HepG2 (cell line): ENCODE measurements around the gene FUCA1. TPM values are rescaled to one million over a fixed set of nuclear protein-coding genes. Genes with fewer than 3 reads are reported as not detected.

Experiments
- CBX1 ChIP-seq: IDR thresholded peaks from one replicate; pipeline ENCODE4 v1.6.1; 2016; ENCODE audit warnings: antibody characterized with exemption, low read depth
- CCDC6 ChIP-seq: sonication (generic); formaldehyde crosslinking; IDR thresholded peaks from 2 replicates; pipeline ENCODE4 v1.8.1; 2022; ENCODE audit warnings: mild to moderate bottlenecking, missing genetic modification reagents, moderate library complexity
- CSRNP1 ChIP-seq: sonication (generic); formaldehyde crosslinking; IDR thresholded peaks from 2 replicates; pipeline ENCODE4 v1.8.1; 2023; ENCODE audit warnings: mild to moderate bottlenecking, missing genetic modification reagents
- HIVEP1 ChIP-seq: sonication (generic); formaldehyde crosslinking; IDR thresholded peaks from 2 replicates; pipeline ENCODE4 v1.4.0; 2020; ENCODE audit warnings: mild to moderate bottlenecking, missing genetic modification reagents
- HOXA7 ChIP-seq: sonication (generic); formaldehyde crosslinking; IDR thresholded peaks from 2 replicates; pipeline ENCODE4 v1.8.1; 2022; ENCODE audit warnings: mild to moderate bottlenecking, missing genetic modification reagents, moderate library complexity
- IRF1 ChIP-seq: sonication (generic); formaldehyde crosslinking; IDR thresholded peaks from 2 replicates; pipeline ENCODE4 v1.4.0; 2020; ENCODE audit warnings: low read depth, mild to moderate bottlenecking, missing genetic modification reagents
- MBNL3 ChIP-seq: fragments of 250-450 bp; sonication (Bioruptor Pico); conservative IDR thresholded peaks from 2 replicates; pipeline ENCODE4 v1.8.0; 2022; ENCODE audit warnings: mild to moderate bottlenecking, inconsistent platforms
- PCBP2 ChIP-seq: fragments of 200-400 bp; formaldehyde crosslinking; optimal IDR thresholded peaks from 2 replicates; pipeline ENCODE3; 2018; ENCODE audit warnings: low read length, low read depth; ENCODE audit not compliant: poor library complexity, severe bottlenecking
- RARG ChIP-seq: sonication (generic); formaldehyde crosslinking; IDR thresholded peaks from 2 replicates; pipeline ENCODE4 v1.4.0; 2020; ENCODE audit warnings: low read depth, mild to moderate bottlenecking, missing genetic modification reagents
- REL ChIP-seq: sonication (generic); formaldehyde crosslinking; conservative IDR thresholded peaks from 2 replicates; pipeline ENCODE4 v1.8.0; 2022; ENCODE audit warnings: mild to moderate bottlenecking, missing genetic modification reagents, moderate library complexity
- WIZ ChIP-seq: sonication (generic); formaldehyde crosslinking; IDR thresholded peaks from 2 replicates; pipeline ENCODE4 v1.5.1; 2020; ENCODE audit warnings: mild to moderate bottlenecking, missing genetic modification reagents
- ZNF180 ChIP-seq: sonication (generic); formaldehyde crosslinking; IDR thresholded peaks from 2 replicates; pipeline ENCODE4 v1.4.0; 2020; ENCODE audit warnings: low read depth, missing genetic modification reagents, borderline replicate concordance
- ZNF225 ChIP-seq: sonication (generic); formaldehyde crosslinking; IDR thresholded peaks from 2 replicates; pipeline ENCODE4 v1.4.0; 2020; ENCODE audit warnings: mild to moderate bottlenecking, missing genetic modification reagents
- ZNF292 ChIP-seq: sonication (generic); formaldehyde crosslinking; IDR thresholded peaks from 2 replicates; pipeline ENCODE4 v1.8.1; 2022; ENCODE audit warnings: mild to moderate bottlenecking, low read depth, missing genetic modification reagents, borderline replicate concordance
- ZNF331 ChIP-seq: sonication (generic); formaldehyde crosslinking; IDR thresholded peaks from 2 replicates; pipeline ENCODE4 v1.4.0; 2020; ENCODE audit warnings: missing genetic modification reagents
- ZNF543 ChIP-seq: sonication (generic); formaldehyde crosslinking; IDR thresholded peaks from 2 replicates; pipeline ENCODE4 v1.4.0; 2020; ENCODE audit warnings: mild to moderate bottlenecking, missing genetic modification reagents
- ZNF547 ChIP-seq: sonication (generic); formaldehyde crosslinking; IDR thresholded peaks from 2 replicates; pipeline ENCODE4 v1.5.1; 2020; ENCODE audit warnings: mild to moderate bottlenecking, missing genetic modification reagents
- ZNF562 ChIP-seq: sonication (generic); formaldehyde crosslinking; IDR thresholded peaks from 2 replicates; pipeline ENCODE4 v1.8.0; 2022; ENCODE audit warnings: missing genetic modification reagents, borderline replicate concordance
- ZNF672 ChIP-seq: sonication (generic); formaldehyde crosslinking; IDR thresholded peaks from 2 replicates; pipeline ENCODE4 v1.8.1; 2022; ENCODE audit warnings: missing genetic modification reagents
- ZNF850 ChIP-seq: sonication (generic); formaldehyde crosslinking; conservative IDR thresholded peaks from 2 replicates; pipeline ENCODE4 v1.9.0; 2021; ENCODE audit warnings: mild to moderate bottlenecking, missing genetic modification reagents
- polyA plus RNA-seq, 8 experiments: library from polyadenylated mRNA; depleted of rRNA in 3 of 8; stranded (reverse) in 7 of 8; unstranded in 1 of 8; fragments of >200 nt; fragmentation: Illumina TruSeq in 4 of 8; extraction: Trizol in 4 of 8; gene quantifications; 2 replicates each; pipeline versions ENCODE4 v1.2.1 to v1.2.3, GENCODE V29; 2011 to 2016; ENCODE audit warnings: low read depth in 4 of 8, missing spikeins in 1 of 8, mixed read lengths in 1 of 8; ENCODE audit not compliant: insufficient read depth in 1 of 8
- total RNA-seq, 5 experiments: library from RNA; depleted of rRNA; stranded (reverse); fragments of >200 nt; fragmentation: Illumina TruSeq; extraction: Trizol; gene quantifications; 2 replicates each; pipeline ENCODE4 v1.2.3, GENCODE V29; 2016; ENCODE audit warnings: low read depth in 1 of 5
- TF ChIP-seq, protein P1 (sequence below): IDR thresholded peaks from 2 replicates; pipeline ENCODE4 v1.6.1; 2016; ENCODE audit warnings: low read depth, missing genetic modification reagents, missing compliant biosample characterization
- TF ChIP-seq, protein P2 (sequence below): sonication (generic); formaldehyde crosslinking; IDR thresholded peaks from 2 replicates; pipeline ENCODE4 v1.4.0; 2020; ENCODE audit warnings: mild to moderate bottlenecking, missing genetic modification reagents

FUCA1 gene
- total and polyA plus RNA-seq, 2 of the 13 experiments (the other 11 are each of a cell fraction or from before 2014, with no cell fraction given): 32.7 to 33.6 TPM

- TF ChIP-seq CSRNP1 (CRISPR knock-in tag): 0 out of 2 replicates have a peak, but pooled peaks have one; percentile 21
- peak; percentile 89; the same call in 1 of the 2 replicates for TF ChIP-seq IRF1 (CRISPR knock-in tag)
- peak; percentile 80 for TF ChIP-seq ZNF547
- peak; percentile 47; the same call in 1 of the 2 replicates for TF ChIP-seq ZNF225 (CRISPR knock-in tag)
- no peak for TF ChIP-seq ZNF850
- no peak for TF ChIP-seq RARG (CRISPR knock-in tag)
- TF ChIP-seq CCDC6 (CRISPR knock-in tag): no peak
- TF ChIP-seq ZNF672 (CRISPR knock-in tag): no peak
- TF ChIP-seq ZNF543 (CRISPR knock-in tag): peak; percentile 63; the same call in 1 of the 2 replicates
- TF ChIP-seq ZNF292: no peak
- TF ChIP-seq ZNF180: no peak
- TF ChIP-seq HIVEP1: peak; percentile 44; the same call in 1 of the 2 replicates
- peak; percentile 76 for TF ChIP-seq CBX1
- TF ChIP-seq MBNL3: no peak
- TF ChIP-seq HOXA7: no peak
- peak; percentile 79; the same call in 1 of the 2 replicates for TF ChIP-seq ZNF331 (CRISPR knock-in tag)
- no peak for TF ChIP-seq ZNF562
- TF ChIP-seq, protein P1, sequence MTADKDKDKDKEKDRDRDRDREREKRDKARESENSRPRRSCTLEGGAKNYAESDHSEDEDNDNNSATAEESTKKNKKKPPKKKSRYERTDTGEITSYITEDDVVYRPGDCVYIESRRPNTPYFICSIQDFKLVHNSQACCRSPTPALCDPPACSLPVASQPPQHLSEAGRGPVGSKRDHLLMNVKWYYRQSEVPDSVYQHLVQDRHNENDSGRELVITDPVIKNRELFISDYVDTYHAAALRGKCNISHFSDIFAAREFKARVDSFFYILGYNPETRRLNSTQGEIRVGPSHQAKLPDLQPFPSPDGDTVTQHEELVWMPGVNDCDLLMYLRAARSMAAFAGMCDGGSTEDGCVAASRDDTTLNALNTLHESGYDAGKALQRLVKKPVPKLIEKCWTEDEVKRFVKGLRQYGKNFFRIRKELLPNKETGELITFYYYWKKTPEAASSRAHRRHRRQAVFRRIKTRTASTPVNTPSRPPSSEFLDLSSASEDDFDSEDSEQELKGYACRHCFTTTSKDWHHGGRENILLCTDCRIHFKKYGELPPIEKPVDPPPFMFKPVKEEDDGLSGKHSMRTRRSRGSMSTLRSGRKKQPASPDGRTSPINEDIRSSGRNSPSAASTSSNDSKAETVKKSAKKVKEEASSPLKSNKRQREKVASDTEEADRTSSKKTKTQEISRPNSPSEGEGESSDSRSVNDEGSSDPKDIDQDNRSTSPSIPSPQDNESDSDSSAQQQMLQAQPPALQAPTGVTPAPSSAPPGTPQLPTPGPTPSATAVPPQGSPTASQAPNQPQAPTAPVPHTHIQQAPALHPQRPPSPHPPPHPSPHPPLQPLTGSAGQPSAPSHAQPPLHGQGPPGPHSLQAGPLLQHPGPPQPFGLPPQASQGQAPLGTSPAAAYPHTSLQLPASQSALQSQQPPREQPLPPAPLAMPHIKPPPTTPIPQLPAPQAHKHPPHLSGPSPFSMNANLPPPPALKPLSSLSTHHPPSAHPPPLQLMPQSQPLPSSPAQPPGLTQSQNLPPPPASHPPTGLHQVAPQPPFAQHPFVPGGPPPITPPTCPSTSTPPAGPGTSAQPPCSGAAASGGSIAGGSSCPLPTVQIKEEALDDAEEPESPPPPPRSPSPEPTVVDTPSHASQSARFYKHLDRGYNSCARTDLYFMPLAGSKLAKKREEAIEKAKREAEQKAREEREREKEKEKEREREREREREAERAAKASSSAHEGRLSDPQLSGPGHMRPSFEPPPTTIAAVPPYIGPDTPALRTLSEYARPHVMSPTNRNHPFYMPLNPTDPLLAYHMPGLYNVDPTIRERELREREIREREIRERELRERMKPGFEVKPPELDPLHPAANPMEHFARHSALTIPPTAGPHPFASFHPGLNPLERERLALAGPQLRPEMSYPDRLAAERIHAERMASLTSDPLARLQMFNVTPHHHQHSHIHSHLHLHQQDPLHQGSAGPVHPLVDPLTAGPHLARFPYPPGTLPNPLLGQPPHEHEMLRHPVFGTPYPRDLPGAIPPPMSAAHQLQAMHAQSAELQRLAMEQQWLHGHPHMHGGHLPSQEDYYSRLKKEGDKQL (CRISPR knock-in tag): 0 out of 2 replicates have a peak, but pooled peaks have one; percentile 40
- TF ChIP-seq REL (CRISPR knock-in tag): no peak; the same call in 1 of the 2 replicates
- TF ChIP-seq, protein P2, sequence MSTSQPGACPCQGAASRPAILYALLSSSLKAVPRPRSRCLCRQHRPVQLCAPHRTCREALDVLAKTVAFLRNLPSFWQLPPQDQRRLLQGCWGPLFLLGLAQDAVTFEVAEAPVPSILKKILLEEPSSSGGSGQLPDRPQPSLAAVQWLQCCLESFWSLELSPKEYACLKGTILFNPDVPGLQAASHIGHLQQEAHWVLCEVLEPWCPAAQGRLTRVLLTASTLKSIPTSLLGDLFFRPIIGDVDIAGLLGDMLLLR (CRISPR knock-in tag): no peak
- TF ChIP-seq PCBP2: no peak
- TF ChIP-seq WIZ (CRISPR knock-in tag): no peak
These were observed 42.9 kb downstream of the FUCA1 start, which contains the start of gene HMGCL (continued) for GRCh38 chr1:23825076-23825761.
